GM21381 (cell line): ENCODE data around the gene SLC6A13.
"Not testable (repeated sequence)": the region's sequence is repeated elsewhere in the genome, so short reads cannot be mapped to it uniquely, and the experiment has no call there.

Experiments
- ATAC-seq: cut with Tn5 transposase; IDR thresholded peaks from one replicate; pipeline ENCODE4 v1.9.1; 2021; ENCODE audit warnings: mild to moderate bottlenecking, moderate library complexity; ENCODE audit not compliant: unreplicated experiment

Gene SLC6A13

GRCh38 chr12:262817-263216 is at the start of gene SLC6A13:
Gene SLC6A13 (minus strand): TSS chr12:262836. CDS start chr12:260052, 2,784 bp downstream.
- ATAC-seq: no peak

- no peak for ATAC-seq
These were observed 45.9 kb upstream of the SLC6A13 start for GRCh38 chr12:308511-308910.

GRCh38 chr12:307406-307805 is 44.8 kb upstream of the SLC6A13 start:
- ATAC-seq: no peak

- no peak for ATAC-seq
These were observed 42.2 kb upstream of the SLC6A13 start for GRCh38 chr12:304805-305204.

GRCh38 chr12:302766-303165 is 40.1 kb upstream of the SLC6A13 start:
- ATAC-seq: not testable (repeated sequence)

- ATAC-seq: not testable (repeated sequence)
These were observed 37.5 kb upstream of the SLC6A13 start for GRCh38 chr12:300166-300565.

GRCh38 chr12:299511-299910 is 36.9 kb upstream of the SLC6A13 start:
- not testable (repeated sequence) for ATAC-seq

- not testable (repeated sequence) for ATAC-seq
These were observed 35.4 kb upstream of the SLC6A13 start for GRCh38 chr12:298059-298458.

GRCh38 chr12:295132-295531 is 32.5 kb upstream of the SLC6A13 start:
- ATAC-seq: no peak

GRCh38 chr12:293199-293598 is 30.6 kb upstream of the SLC6A13 start:
- no peak for ATAC-seq

GRCh38 chr12:292186-292585 is 29.6 kb upstream of the SLC6A13 start:
- ATAC-seq: no peak

- no peak for ATAC-seq
These were observed 28.6 kb upstream of the SLC6A13 start for GRCh38 chr12:291153-291723.

GRCh38 chr12:288687-289086 is 26.1 kb upstream of the SLC6A13 start:
- no peak for ATAC-seq

- no peak for ATAC-seq
These were observed 24.1 kb upstream of the SLC6A13 start for GRCh38 chr12:286531-287300.

- ATAC-seq: no peak
These were observed 15.4 kb upstream of the SLC6A13 start for GRCh38 chr12:278046-278445.

GRCh38 chr12:275812-276211 is 13.2 kb upstream of the SLC6A13 start:
- no peak for ATAC-seq

GRCh38 chr12:273382-273781 is 10.7 kb upstream of the SLC6A13 start:
- ATAC-seq: no peak

- ATAC-seq: no peak
These were observed 10.3 kb upstream of the SLC6A13 start for GRCh38 chr12:272942-273341.

- no peak for ATAC-seq
These were observed 8.5 kb upstream of the SLC6A13 start for GRCh38 chr12:271161-271560.

- ATAC-seq: no peak
These were observed 6.6 kb upstream of the SLC6A13 start for GRCh38 chr12:269191-269590.

GRCh38 chr12:268483-268840 is 5.8 kb upstream of the SLC6A13 start:
- no peak for ATAC-seq

GRCh38 chr12:267581-268482 is 5.2 kb upstream of the SLC6A13 start:
- ATAC-seq: no peak
